Fibroblast of skin of back (primary cell): ENCODE results near the gene GTPBP2.

Experiments used
- DNase-seq: peaks from one replicate; pipeline ENCODE4 v3.0.0-alpha.2; 2013

The GTPBP2 gene

GRCh38 chr6:43575772-43576551 lies 53.1 kb downstream of the GTPBP2 start, which contains the start of the genes POLH and XPO5:
TSS of gene POLH (plus strand) at chr6:43576185. CDS start at chr6:43582320, 6,135 bp downstream.
TSS of gene XPO5 (minus strand) at chr6:43576038. CDS start at chr6:43575864, 174 bp downstream.
- peak; percentile 92 for DNase-seq

DNA sequence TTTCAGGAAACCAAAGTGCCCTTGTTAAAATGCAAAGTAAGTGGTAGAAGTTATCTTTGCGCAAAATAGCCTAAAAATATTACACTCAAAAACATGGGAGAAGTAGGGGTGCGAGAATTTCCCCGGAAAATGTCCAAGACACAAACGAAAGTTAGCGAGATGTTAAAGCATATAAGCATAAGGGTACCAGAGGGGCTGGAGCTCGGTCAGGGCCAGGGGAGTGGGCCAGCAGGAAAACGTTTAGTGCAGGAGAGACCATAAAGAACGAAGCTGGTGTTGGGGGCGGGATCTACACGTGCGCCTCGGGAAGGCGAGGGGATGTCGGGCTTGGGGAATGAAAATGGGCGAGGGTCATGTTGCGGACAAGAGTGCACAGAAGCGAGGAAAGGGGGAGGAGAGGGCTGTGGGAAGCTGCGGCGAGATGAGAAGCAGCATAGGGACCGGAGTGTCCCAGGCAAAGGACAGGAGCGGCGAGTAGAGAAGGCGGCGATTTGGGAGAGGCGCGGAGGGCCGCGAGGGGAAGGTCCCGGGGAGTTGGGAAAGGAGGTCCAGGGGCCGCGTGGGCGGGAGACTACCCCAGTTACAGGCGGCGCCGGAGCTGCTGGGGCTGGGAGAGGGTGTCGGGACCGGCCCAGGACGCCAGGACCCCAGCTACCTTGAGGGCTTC lies 53.8 kb downstream of the GTPBP2 start:
- DNase-seq = peak; percentile 20

DNA sequence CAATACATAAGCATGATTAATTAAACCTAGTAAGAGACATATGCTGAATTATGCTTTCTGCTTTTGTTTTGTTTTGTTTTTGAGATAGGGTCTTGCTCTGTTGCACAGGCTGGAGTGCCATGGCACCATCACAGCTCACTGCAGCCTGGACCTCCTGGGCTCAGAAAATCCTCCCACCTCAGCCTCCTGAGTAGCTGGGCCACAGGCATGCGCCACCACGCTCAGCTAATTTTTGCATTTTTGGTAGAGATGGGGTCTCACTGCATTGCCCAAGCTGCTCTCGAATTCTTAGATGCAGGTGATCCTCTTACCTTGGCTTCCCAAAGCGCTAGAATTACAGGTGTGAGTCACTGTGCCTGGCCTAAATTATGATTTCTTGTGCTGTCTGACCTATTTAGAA lies 57.0 kb downstream of the GTPBP2 start:
- DNase-seq = no peak

DNA sequence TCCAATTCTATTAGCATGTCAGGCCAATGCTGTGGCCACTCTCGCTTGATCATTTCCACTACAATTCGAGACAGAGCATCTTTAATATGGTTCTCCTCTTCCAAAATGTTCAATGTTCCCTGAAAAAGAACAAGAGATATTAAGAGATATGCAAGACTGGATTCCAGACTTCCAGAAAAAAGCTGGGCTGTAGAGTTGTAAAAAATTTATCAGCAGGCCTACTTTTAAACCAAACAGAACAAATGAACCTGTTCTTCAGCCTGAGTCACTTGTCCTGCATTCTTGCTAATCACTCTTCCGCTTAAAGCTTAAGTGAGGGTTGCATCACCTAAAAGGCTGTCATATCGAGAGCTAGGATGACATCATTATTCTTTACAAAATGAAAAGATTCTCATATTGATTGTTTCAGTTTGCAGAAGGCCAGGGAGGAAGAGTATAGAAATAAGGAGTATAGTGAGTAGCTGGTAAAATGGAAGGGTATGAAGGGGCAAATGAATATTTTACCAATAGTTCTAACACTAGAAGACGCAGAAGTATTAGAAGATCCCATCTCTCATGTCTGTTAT lies 58.1 kb downstream of the GTPBP2 start:
- no peak for DNase-seq
